Keratinocyte (primary cell): Measurements from ENCODE around the gene DBNDD1.

ENCODE experiments used
- EZH2 ChIP-seq: IDR thresholded peaks from one replicate; pipeline ENCODE4 v1.6.1; 2012; ENCODE audit warnings: inconsistent platforms, mild to moderate bottlenecking, low read length, moderate library complexity
- TF ChIP-seq, protein P1 (sequence below), 3 experiments: IDR thresholded peaks in 1 of 3; conservative IDR thresholded peaks in 1 of 3; optimal IDR thresholded peaks in 1 of 3; 2 replicates in 2 of 3; 3 replicates in 1 of 3; pipeline versions ENCODE3 to v1.5.1; 2011; ENCODE audit warnings: low read length in 3 of 3, mild to moderate bottlenecking in 3 of 3, moderate library complexity in 2 of 3, control low read depth in 1 of 3, inconsistent platforms in 1 of 3; ENCODE audit not compliant: insufficient read depth in 2 of 3; ENCODE audit errors: extremely low read depth in 1 of 3

DNA sequence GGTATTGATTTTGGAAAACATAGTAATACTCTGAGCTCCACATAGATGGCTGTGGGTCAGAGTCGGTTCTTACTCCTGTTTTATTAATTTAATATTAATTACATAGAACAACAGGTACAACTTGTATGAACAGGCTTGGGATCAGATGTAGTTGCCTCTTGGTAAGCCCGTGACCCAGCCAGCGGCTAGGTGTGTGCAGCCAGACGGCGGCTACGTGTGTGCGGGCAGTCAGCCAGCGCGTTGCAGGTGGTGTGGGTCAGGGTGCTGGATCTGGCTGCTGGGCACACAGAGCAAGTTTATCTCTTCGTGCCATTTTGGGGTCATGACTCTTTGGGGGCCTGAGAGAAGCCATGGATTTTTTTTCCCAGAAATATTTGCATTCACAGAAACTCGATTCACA, 30.3 kb downstream of the DBNDD1 start:
- TF ChIP-seq, protein P1, sequence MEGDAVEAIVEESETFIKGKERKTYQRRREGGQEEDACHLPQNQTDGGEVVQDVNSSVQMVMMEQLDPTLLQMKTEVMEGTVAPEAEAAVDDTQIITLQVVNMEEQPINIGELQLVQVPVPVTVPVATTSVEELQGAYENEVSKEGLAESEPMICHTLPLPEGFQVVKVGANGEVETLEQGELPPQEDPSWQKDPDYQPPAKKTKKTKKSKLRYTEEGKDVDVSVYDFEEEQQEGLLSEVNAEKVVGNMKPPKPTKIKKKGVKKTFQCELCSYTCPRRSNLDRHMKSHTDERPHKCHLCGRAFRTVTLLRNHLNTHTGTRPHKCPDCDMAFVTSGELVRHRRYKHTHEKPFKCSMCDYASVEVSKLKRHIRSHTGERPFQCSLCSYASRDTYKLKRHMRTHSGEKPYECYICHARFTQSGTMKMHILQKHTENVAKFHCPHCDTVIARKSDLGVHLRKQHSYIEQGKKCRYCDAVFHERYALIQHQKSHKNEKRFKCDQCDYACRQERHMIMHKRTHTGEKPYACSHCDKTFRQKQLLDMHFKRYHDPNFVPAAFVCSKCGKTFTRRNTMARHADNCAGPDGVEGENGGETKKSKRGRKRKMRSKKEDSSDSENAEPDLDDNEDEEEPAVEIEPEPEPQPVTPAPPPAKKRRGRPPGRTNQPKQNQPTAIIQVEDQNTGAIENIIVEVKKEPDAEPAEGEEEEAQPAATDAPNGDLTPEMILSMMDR (optimal IDR thresholded peaks at IDR 0.05 in 1 of 3, IDR thresholded peaks at IDR 0.05 in 1 of 3, conservative IDR thresholded peaks at IDR 0.05 in 1 of 3; ENCODE audit: extremely low read depth in 1 of 3, insufficient read depth in 2 of 3, low read length in 3 of 3): no peak
- TF ChIP-seq EZH2: no peak
